ENCODE data around the gene FARP2. TPM values are rescaled to one million over a fixed set of nuclear protein-coding genes. Genes with fewer than 3 reads are reported as not detected.
A peak's percentile ranks its signal among the peaks of the same experiment; 100 is the strongest.

FARP2 gene
- total and polyA plus RNA-seq, 2 of the 13 experiments (the other 11 are each of a cell fraction or from before 2014, with no cell fraction given), result 28.0 to 45.4 TPM

- BruUV-seq (replicated peaks), result no TSS peak
These were observed 20.7 kb downstream of the FARP2 start for GRCh38 chr2:241376808-241377207.

More at GRCh38 chr2:241376808-241377207, 20.7 kb downstream of the FARP2 start:
- H3K9ac ChIP-seq (ENCODE audit: insufficient read depth, low read depth, low read length), result no peak overlapping the region
- peaks cover 7% of the 10 kb centered on the region; the same call in 1 of the 2 replicates for H4K20me1 ChIP-seq (ENCODE audit: insufficient read depth, low read length)
- H3K4me1 ChIP-seq (ENCODE audit: insufficient read depth, low read length), result peaks cover 37% of the 10 kb centered on the region
- 83% methylated on average over 2 of the region's 2 CpGs for WGBS (ENCODE audit: low lambda C conversion rate)
- no peak for FAIRE-seq
- DNase-seq (ENCODE audit: low spot score), result no peak
- H3K4me3 ChIP-seq (replicated peaks in 1 of 3; ENCODE audit: insufficient read depth in 1 of 3, low read depth in 2 of 3, low read length in 3 of 3), result no peak overlapping the region
- H3K79me2 ChIP-seq (ENCODE audit: insufficient read depth, low read length), result peaks cover 37% of the 10 kb centered on the region
- peak overlapping the region; percentile 37 for H3K4me2 ChIP-seq (ENCODE audit: low read depth, low read length)
- POLR2A ChIA-PET, result no interaction called here
- TF ChIP-seq ZNF441 (CRISPR knock-in tag; IDR thresholded peaks at IDR 0.05; ENCODE audit: borderline replicate concordance) (no peak), FOXA3 (CRISPR knock-in tag; IDR thresholded peaks at IDR 0.05) (no peak), USF2 (IDR thresholded peaks at IDR 0.05; ENCODE audit: low read depth, low read length) (no peak), USF2 (CRISPR knock-in tag; IDR thresholded peaks at IDR 0.05; ENCODE audit: borderline replicate concordance) (no peak), ZBTB7A (CRISPR knock-in tag; IDR thresholded peaks at IDR 0.05) (no peak), ZNF570 (CRISPR knock-in tag; IDR thresholded peaks at IDR 0.05; ENCODE audit: borderline replicate concordance) (no peak), JARID2 (CRISPR knock-in tag; IDR thresholded peaks at IDR 0.05; ENCODE audit: insufficient replicate concordance) (no peak), RBAK (CRISPR knock-in tag; IDR thresholded peaks at IDR 0.05) (no peak), ZBTB2 (CRISPR knock-in tag; IDR thresholded peaks at IDR 0.05; ENCODE audit: low read depth) (no peak)
- in situ Hi-C loops (cut with HindIII; ENCODE audit: extremely low pct_ligation_motif_present, low pct_unique_long_range_greater_than_20kb) (no loop called here), intact Hi-C loops (cut with micrococcal nuclease; ENCODE audit: unreplicated experiment) (no loop called here)
- no peak for ATAC-seq
- H2AFZ ChIP-seq (ENCODE audit: low read length), result no peak overlapping the region
- no peak overlapping the region for H3K27ac ChIP-seq (ENCODE audit: extremely low read length, insufficient read depth, low read length)
- no peaks in the 10 kb centered on the region; a peak in 1 of 5 replicates for H3K27me3 ChIP-seq (ENCODE audit: control insufficient read depth in 1 of 2, insufficient read depth in 2 of 2, low read length in 2 of 2)
- H3K36me3 ChIP-seq (replicated peaks in 1 of 2; ENCODE audit: control insufficient read depth in 1 of 2, insufficient read depth in 2 of 2, low read length in 2 of 2), result peaks cover 8 to 45% of the 10 kb centered on the region in 2 experiments
- no peaks in the 10 kb centered on the region for H3K9me3 ChIP-seq (ENCODE audit: low read length)
- CTCF ChIA-PET (ENCODE audit: low intra/inter-chr PET ratio, low total read pairs), result no interaction called here

Measured in HepG2 (cell line).